Natural killer cell (primary cell): ENCODE results near the gene ENOX2. TPM values are rescaled to one million over a fixed set of nuclear protein-coding genes. Genes with fewer than 3 reads are reported as not detected.

ENCODE experiments used
- ATAC-seq, 3 donors: fragments of 150-1000 bp in 2 of 3; fragments of 200-7000 bp in 1 of 3; cut with Tn5 transposase; 1 replicate in 1 of 3; 2 replicates in 2 of 3; pipeline ENCODE4 v1.10.0; 2021; ENCODE audit warnings: mild to moderate bottlenecking in 2 of 3, moderate library complexity in 2 of 3
- DNase-seq, 2 donors: peaks; one replicate each; pipeline versions ENCODE4 v3.0.0 to v3.0.0-alpha.2; 2013 to 2021; ENCODE audit warnings: mixed read lengths in 1 of 2
- H3K27ac ChIP-seq: one replicate; pipeline ENCODE4 v1.5.1; 2013; ENCODE audit warnings: mild to moderate bottlenecking, low read length
- H3K27me3 ChIP-seq: one replicate; pipeline ENCODE4 v1.6.1; 2013; ENCODE audit warnings: low read length; ENCODE audit not compliant: control insufficient read depth, insufficient read depth
- H3K36me3 ChIP-seq: one replicate; pipeline ENCODE4 v1.6.1; 2013; ENCODE audit warnings: low read length; ENCODE audit not compliant: control insufficient read depth, insufficient read depth
- H3K4me1 ChIP-seq: one replicate; pipeline ENCODE4 v1.6.1; 2013; ENCODE audit warnings: low read length; ENCODE audit not compliant: control insufficient read depth, insufficient read depth
- H3K4me3 ChIP-seq: one replicate; pipeline ENCODE4 v1.5.1; 2013; ENCODE audit warnings: low read length
- H3K9me3 ChIP-seq: one replicate; pipeline ENCODE4 v1.6.1; 2013; ENCODE audit warnings: low read length; ENCODE audit not compliant: control insufficient read depth, insufficient read depth
- H3K27ac Mint-ChIP-seq, 2 donors: one replicate each; pipeline ENCODE4 v1.8.0; 2022; ENCODE audit warnings: mild to moderate bottlenecking in 2 of 2, mixed read lengths in 2 of 2, moderate library complexity in 1 of 2
- H3K27me3 Mint-ChIP-seq, 2 donors: one replicate each; pipeline ENCODE4 v1.8.0; 2022; ENCODE audit warnings: low read depth in 2 of 2, mixed read lengths in 2 of 2
- H3K36me3 Mint-ChIP-seq: one replicate; pipeline ENCODE4 v1.8.0; 2022; ENCODE audit warnings: mixed read lengths
- H3K4me1 Mint-ChIP-seq, 2 donors: one replicate each; pipeline ENCODE4 v1.8.0; 2022; ENCODE audit warnings: mixed read lengths in 2 of 2
- H3K4me3 Mint-ChIP-seq: one replicate; pipeline ENCODE4 v1.8.0; 2022; ENCODE audit warnings: mild to moderate bottlenecking, moderate library complexity, mixed read lengths
- H3K9me3 Mint-ChIP-seq, 2 donors: one replicate each; pipeline ENCODE4 v1.8.0; 2022; ENCODE audit warnings: mixed read lengths in 2 of 2
- CTCF ChIP-seq: fragments of 200-600 bp; IDR thresholded peaks from one replicate; pipeline ENCODE4 v1.8.0; 2022; ENCODE audit warnings: antibody characterized with exemption
- WGBS: methylation state at CpG from one replicate; pipeline ENCODE4 v1.1.7; 2013; ENCODE audit warnings: missing lambda C conversion rate; ENCODE audit not compliant: insufficient coverage; 5-methylcytosine and 5-hydroxymethylcytosine counted together
- intact Hi-C: fragments of 100-400 bp; cut with micrococcal nuclease; formaldehyde crosslinking; loops from one replicate; pipeline ENCODE4 v1.14.2; 2022
- total RNA-seq, 4 donors: library from RNA; stranded (reverse); fragments of 120-200 nt in 1 of 4; gene quantifications; one replicate each; pipeline versions ENCODE4 v1.2.3 to v1.2.4, GENCODE V29; 2013 to 2022

ENOX2 gene
- total RNA-seq, 3 donors from 2014 or later (not counting 1 experiment from before 2014, with no cell fraction given), result 9.3 to 14.7 (median 13.3) TPM

DNA sequence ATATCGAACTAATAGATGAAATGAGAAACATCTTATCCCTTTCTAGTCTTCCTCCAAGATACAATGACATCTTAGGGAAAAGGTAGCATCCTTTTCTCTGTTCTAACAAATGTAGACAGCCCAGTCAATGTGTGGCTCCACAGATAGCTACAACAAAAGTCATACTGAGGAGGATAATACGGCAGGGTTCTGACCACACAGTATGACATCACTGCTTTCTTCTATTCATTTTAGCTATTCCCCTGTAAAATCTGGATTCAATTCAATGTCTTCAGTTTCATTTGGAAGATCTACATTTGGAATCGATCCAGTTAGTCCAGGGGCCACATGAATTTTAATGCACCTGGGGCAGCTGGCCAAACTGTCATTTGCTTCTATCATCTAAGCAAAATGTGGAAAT lies 51.4 kb downstream of the ENOX2 start:
- H3K36me3 Mint-ChIP-seq, result no peaks in the 10 kb centered on the region
- 96% methylated on average over 2 of the region's 3 CpGs for WGBS
- H3K9me3 ChIP-seq, result no peaks in the 10 kb centered on the region
- H3K4me1 ChIP-seq, result no peaks in the 10 kb centered on the region
- no peak for TF ChIP-seq CTCF
- ATAC-seq, result no peak
- H3K9me3 Mint-ChIP-seq, result no peaks in the 10 kb centered on the region
- intact Hi-C loops, result no loop called here
- H3K27ac Mint-ChIP-seq, result no peak overlapping the region
- H3K4me1 Mint-ChIP-seq, result peaks cover 0 to 10% of the 10 kb centered on the region in 2 donors
- no peaks in the 10 kb centered on the region for H3K27me3 ChIP-seq
- no peak overlapping the region for H3K4me3 ChIP-seq
- no peaks in the 10 kb centered on the region for H3K27me3 Mint-ChIP-seq
- H3K36me3 ChIP-seq, result no peaks in the 10 kb centered on the region
- no peak overlapping the region for H3K4me3 Mint-ChIP-seq
- DNase-seq, result no peak
- no peak overlapping the region for H3K27ac ChIP-seq

DNA sequence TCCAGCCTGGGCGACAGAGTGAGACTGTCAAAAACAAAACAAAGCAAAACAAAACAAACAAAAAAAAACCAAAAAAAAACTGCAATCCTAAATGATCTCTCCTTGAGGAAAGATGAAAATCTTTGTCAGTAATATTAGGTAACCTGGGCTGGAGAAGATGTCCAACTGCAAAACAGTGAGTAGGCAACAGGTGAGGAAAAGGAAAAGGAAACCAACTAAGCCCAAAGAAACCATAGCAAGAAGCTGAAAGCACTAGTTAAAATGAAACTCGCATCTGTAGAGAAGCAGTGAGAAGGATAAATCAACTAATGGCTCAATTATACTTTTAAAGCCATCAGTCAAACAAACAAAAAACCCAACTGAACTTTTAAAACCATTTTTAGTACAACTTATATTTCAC lies 54.2 kb downstream of the ENOX2 start:
- no peaks in the 10 kb centered on the region for H3K4me1 ChIP-seq
- Mint-ChIP-seq H3K36me3 (no peaks in the 10 kb centered on the region), H3K27ac (no peak overlapping the region), H3K27me3 (no peaks in the 10 kb centered on the region), H3K4me3 (no peak overlapping the region), H3K4me1 (peaks cover 0 to 10% of the 10 kb centered on the region in 2 donors), H3K9me3 (no peaks in the 10 kb centered on the region)
- no CpG with 5 or more reads among the region's 2 CpGs for WGBS
- no peaks in the 10 kb centered on the region for H3K27me3 ChIP-seq
- no peak for TF ChIP-seq CTCF
- no peaks in the 10 kb centered on the region for H3K9me3 ChIP-seq
- ATAC-seq, result no peak
- no peaks in the 10 kb centered on the region for H3K36me3 ChIP-seq
- DNase-seq, result no peak
- no peak overlapping the region for H3K27ac ChIP-seq
- H3K4me3 ChIP-seq, result no peak overlapping the region
- intact Hi-C loops, result no loop called here

GRCh38 chrX:130846746-130847145 lies 56.3 kb downstream of the ENOX2 start:
- no peaks in the 10 kb centered on the region for H3K27me3 ChIP-seq
- Mint-ChIP-seq H3K27me3 (no peaks in the 10 kb centered on the region), H3K4me1 (peaks cover 0 to 10% of the 10 kb centered on the region in 2 donors), H3K4me3 (no peak overlapping the region), H3K27ac (no peak overlapping the region), H3K9me3 (no peaks in the 10 kb centered on the region), H3K36me3 (no peaks in the 10 kb centered on the region)
- no peaks in the 10 kb centered on the region for H3K4me1 ChIP-seq
- DNase-seq (no peak), ATAC-seq (no peak)
- intact Hi-C loops, result no loop called here
- no peak overlapping the region for H3K4me3 ChIP-seq
- H3K9me3 ChIP-seq, result no peaks in the 10 kb centered on the region
- no peak overlapping the region for H3K27ac ChIP-seq
- H3K36me3 ChIP-seq, result no peaks in the 10 kb centered on the region
- TF ChIP-seq CTCF, result no peak
- WGBS, result 81% methylated on average over 2 of the region's 2 CpGs

DNA sequence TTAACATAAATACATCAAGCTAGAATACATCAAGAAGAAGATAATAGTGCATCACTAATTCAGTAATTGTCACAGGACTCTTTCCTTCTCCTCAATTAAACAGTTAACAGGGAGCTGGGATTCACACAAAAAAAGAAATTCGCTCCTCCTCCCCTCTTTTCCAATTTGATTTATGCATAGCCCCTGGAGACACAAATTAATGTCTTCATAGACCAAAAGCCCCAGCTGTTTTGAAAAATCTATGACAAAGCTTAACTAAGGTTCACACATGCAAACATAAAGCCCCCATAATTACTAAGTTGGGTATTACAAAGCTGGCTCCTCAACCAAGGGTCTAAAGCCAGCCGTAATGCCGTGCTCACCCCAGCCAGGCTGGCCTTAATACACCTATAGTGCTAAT lies 61.2 kb downstream of the ENOX2 start:
- Mint-ChIP-seq H3K4me3 (no peak overlapping the region), H3K4me1 (no peaks in the 10 kb centered on the region), H3K27ac (no peak overlapping the region), H3K27me3 (no peaks in the 10 kb centered on the region), H3K36me3 (no peaks in the 10 kb centered on the region), H3K9me3 (no peaks in the 10 kb centered on the region)
- Histone ChIP-seq H3K36me3 (no peaks in the 10 kb centered on the region), H3K27ac (no peak overlapping the region), H3K9me3 (no peaks in the 10 kb centered on the region), H3K27me3 (no peaks in the 10 kb centered on the region), H3K4me1 (no peaks in the 10 kb centered on the region), H3K4me3 (no peak overlapping the region)
- no peak for TF ChIP-seq CTCF
- no peak for DNase-seq
- ATAC-seq, result no peak
- intact Hi-C loops, result no loop called here
- 100% methylated on average over 1 of the region's 3 CpGs for WGBS
